ENCODE data around the gene DDI2.

DDI2 gene

DNA sequence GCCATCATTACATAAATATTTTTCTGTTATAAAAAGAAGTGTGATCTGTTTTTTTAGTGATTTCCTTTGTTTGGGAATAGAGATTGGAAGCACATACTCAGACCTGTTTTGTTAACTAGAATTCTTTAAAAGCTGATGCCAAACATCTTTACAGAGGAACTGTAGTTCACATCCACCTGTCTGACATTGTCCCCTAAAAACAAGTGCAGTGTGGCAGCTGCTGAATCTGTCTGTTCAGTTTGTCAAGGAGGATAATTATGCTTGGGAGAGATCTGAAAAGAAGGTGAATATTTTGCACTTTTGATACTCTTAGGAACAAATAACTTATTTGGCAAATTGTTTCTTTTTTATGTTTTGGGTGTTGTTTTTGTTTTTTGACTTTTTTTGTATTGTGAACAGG, 46.0 kb upstream of the DDI2 start:
- H3K9me3 ChIP-seq (ENCODE audit: control insufficient read depth, insufficient read depth, low read depth, low read length), result no peaks in the 10 kb centered on the region
- H3K27ac ChIP-seq (ENCODE audit: extremely low read depth, low read depth, low read length), result no peak overlapping the region
- ChIA-PET POLR2A (no interaction called here), CTCF (interaction anchor here (0.7 to 1.7 kb wide), 3 partner anchors 10 to 443 kb away, joined by 3 read pairs; no protein-coding TSS in a partner anchor)
- H3K4me1 ChIP-seq (ENCODE audit: control insufficient read depth, insufficient read depth, low read length), result no peaks in the 10 kb centered on the region
- no peak for TF ChIP-seq ZNF585B (tag by site-specific recombination; IDR thresholded peaks at IDR 0.05)
- peaks cover 16 to 46% of the 10 kb centered on the region in 2 experiments; a peak in 2 of 3 replicates for H3K36me3 ChIP-seq (ENCODE audit: control insufficient read depth in 2 of 2, insufficient read depth in 1 of 2, low read length in 2 of 2)
- H3K4me3 ChIP-seq (ENCODE audit: low read depth, low read length), result no peak overlapping the region

DNA sequence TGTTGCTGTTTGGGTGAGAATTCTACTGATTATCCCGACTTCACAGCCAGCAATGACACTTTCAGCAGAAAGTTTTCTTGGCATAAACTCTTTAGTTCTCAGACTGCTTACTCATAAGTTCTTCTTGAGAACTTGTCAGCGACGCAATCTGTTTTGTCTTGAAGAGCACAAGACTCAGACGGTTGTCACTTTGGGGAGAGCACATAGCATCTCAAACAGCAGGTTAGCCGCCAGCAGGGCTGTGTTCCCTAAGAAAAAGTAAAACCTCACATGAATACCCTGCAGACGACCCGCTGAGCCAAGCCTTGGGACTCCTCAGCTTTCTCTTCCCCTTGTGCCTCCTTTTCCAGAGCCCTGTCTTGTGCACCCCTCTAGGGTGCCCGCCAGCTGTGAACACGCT, 43.8 kb upstream of the DDI2 start:
- Histone ChIP-seq H3K27ac (ENCODE audit: extremely low read depth, low read depth, low read length) (no peak overlapping the region), H3K4me1 (ENCODE audit: control insufficient read depth, insufficient read depth, low read length) (no peaks in the 10 kb centered on the region), H3K9me3 (ENCODE audit: control insufficient read depth, insufficient read depth, low read depth, low read length) (no peaks in the 10 kb centered on the region), H3K4me3 (ENCODE audit: low read depth, low read length) (no peak overlapping the region), H3K36me3 (ENCODE audit: control insufficient read depth in 2 of 2, insufficient read depth in 1 of 2, low read length in 2 of 2) (peaks cover 11 to 24% of the 10 kb centered on the region in 2 experiments; a peak in 2 of 3 replicates)
- TF ChIP-seq HOXA7 (CRISPR knock-in tag; IDR thresholded peaks at IDR 0.05; ENCODE audit: borderline replicate concordance) (no peak), ZNF600 (tag by site-specific recombination; IDR thresholded peaks at IDR 0.05) (no peak)
- ChIA-PET CTCF (no interaction called here), POLR2A (no interaction called here)

DNA sequence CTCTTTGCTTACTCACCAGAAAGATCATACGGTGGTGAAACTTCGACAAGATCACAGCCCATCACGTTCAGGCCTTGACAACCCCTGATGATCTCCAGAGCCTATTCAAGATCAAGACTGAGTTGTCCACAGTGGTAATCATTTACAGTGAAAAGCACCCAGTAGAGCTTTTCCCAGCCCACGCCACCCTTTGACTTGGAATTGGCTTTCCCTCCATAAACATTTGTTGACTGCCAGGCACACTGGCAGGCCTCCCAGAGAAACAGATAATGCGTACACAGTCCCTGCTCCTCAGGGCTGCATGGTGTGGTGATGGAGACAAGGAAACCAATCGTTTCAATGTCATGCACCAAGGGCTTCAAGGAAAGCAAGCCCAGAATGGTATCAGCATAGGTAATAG, 42.5 kb upstream of the DDI2 start:
- H3K36me3 ChIP-seq (ENCODE audit: control insufficient read depth in 2 of 2, insufficient read depth in 1 of 2, low read length in 2 of 2), result peaks cover 7 to 12% of the 10 kb centered on the region in 2 experiments; a peak in 2 of 3 replicates
- ChIA-PET CTCF (no interaction called here), POLR2A (no interaction called here)
- TF ChIP-seq ZFP37 (tag by site-specific recombination; IDR thresholded peaks at IDR 0.05) (no peak), ZNF391 (tag by site-specific recombination; IDR thresholded peaks at IDR 0.05; ENCODE audit: borderline replicate concordance, low read depth) (no peak), ZNF112 (tag by site-specific recombination; IDR thresholded peaks at IDR 0.05) (no peak), ZNF626 (tag by site-specific recombination; IDR thresholded peaks at IDR 0.05) (no peak), ZBTB8A (tag by site-specific recombination; IDR thresholded peaks at IDR 0.05) (no peak), ZNF138 (tag by site-specific recombination; IDR thresholded peaks at IDR 0.05; ENCODE audit: borderline replicate concordance) (no peak), KLF10 (tag by site-specific recombination; IDR thresholded peaks at IDR 0.05) (no peak), ZNF571 (tag by site-specific recombination; IDR thresholded peaks at IDR 0.05) (no peak)
- TF ChIP-seq, protein P1, sequence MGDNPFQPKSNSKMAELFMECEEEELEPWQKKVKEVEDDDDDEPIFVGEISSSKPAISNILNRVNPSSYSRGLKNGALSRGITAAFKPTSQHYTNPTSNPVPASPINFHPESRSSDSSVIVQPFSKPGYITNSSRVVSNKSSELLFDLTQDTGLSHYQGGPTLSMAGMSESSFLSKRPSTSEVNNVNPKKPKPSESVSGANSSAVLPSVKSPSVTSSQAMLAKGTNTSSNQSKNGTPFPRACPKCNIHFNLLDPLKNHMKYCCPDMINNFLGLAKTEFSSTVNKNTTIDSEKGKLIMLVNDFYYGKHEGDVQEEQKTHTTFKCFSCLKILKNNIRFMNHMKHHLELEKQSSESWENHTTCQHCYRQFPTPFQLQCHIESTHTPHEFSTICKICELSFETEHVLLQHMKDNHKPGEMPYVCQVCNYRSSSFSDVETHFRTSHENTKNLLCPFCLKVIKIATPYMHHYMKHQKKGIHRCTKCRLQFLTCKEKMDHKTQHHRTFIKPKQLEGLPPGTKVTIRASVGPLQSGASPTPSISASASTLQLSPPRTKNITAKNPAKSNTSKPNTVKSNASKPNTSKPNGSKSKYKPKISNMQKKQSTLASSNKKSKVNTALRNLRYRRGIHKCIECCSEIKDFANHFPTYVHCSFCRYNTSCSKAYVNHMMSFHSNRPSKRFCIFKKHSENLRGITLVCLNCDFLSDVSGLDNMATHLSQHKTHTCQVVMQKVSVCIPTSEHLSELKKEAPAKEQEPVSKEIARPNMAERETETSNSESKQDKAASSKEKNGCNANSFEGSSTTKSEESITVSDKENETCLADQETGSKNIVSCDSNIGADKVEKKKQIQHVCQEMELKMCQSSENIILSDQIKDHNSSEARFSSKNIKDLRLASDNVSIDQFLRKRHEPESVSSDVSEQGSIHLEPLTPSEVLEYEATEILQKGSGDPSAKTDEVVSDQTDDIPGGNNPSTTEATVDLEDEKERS (tag by site-specific recombination; IDR thresholded peaks at IDR 0.05), result no peak
- TF ChIP-seq, protein P2, sequence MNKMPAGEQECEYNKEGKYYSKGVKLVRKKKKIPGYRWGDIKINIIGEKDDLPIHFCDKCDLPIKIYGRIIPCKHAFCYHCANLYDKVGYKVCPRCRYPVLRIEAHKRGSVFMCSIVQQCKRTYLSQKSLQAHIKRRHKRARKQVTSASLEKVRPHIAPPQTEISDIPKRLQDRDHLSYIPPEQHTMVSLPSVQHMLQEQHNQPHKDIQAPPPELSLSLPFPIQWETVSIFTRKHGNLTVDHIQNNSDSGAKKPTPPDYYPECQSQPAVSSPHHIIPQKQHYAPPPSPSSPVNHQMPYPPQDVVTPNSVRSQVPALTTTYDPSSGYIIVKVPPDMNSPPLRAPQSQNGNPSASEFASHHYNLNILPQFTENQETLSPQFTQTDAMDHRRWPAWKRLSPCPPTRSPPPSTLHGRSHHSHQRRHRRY (tag by site-specific recombination; IDR thresholded peaks at IDR 0.05), result no peak
- no peaks in the 10 kb centered on the region for H3K9me3 ChIP-seq (ENCODE audit: control insufficient read depth, insufficient read depth, low read depth, low read length)
- H3K4me3 ChIP-seq (ENCODE audit: low read depth, low read length), result no peak overlapping the region
- no peak overlapping the region for H3K27ac ChIP-seq (ENCODE audit: extremely low read depth, low read depth, low read length)
- no peaks in the 10 kb centered on the region for H3K4me1 ChIP-seq (ENCODE audit: control insufficient read depth, insufficient read depth, low read length)

DNA sequence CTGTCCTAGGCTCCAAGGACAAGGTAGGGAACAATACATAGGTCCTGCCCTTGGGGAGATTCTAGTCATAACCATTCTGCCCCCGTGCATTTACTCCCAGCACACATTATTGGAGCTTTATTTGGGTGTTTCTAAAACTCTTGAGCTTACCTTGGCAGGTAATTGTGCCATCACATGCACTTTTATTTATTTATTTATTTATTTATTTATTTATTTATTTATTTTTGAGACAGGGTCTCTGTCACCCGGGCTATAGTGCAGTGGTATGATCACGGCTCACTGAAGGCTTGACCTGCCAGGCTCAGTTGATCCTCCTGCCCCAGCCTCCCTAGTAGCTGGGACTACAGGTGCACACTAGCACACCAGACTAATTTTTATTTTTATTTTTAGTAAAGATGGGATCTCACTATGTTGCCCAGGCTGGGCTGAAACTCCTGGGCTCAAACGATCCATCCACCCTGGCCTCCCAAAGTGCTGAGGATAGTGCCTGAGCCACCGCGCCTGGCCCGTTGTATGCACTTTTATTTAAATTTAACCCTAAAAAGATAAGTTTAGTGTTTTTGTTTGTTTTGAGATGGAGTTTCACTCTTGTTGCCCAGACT, 41.6 kb upstream of the DDI2 start:
- Histone ChIP-seq H3K36me3 (ENCODE audit: control insufficient read depth in 2 of 2, insufficient read depth in 1 of 2, low read length in 2 of 2) (peaks cover 3 to 8% of the 10 kb centered on the region in 2 experiments; a peak in 2 of 3 replicates), H3K4me3 (ENCODE audit: low read depth, low read length) (no peak overlapping the region), H3K9me3 (ENCODE audit: control insufficient read depth, insufficient read depth, low read depth, low read length) (no peaks in the 10 kb centered on the region), H3K27ac (ENCODE audit: extremely low read depth, low read depth, low read length) (no peak overlapping the region), H3K4me1 (ENCODE audit: control insufficient read depth, insufficient read depth, low read length) (no peaks in the 10 kb centered on the region)
- ChIA-PET POLR2A (no interaction called here), CTCF (no interaction called here)
- TF ChIP-seq ZNF791 (tag by site-specific recombination; IDR thresholded peaks at IDR 0.05), result peak; percentile 68
- TF ChIP-seq, protein P3, sequence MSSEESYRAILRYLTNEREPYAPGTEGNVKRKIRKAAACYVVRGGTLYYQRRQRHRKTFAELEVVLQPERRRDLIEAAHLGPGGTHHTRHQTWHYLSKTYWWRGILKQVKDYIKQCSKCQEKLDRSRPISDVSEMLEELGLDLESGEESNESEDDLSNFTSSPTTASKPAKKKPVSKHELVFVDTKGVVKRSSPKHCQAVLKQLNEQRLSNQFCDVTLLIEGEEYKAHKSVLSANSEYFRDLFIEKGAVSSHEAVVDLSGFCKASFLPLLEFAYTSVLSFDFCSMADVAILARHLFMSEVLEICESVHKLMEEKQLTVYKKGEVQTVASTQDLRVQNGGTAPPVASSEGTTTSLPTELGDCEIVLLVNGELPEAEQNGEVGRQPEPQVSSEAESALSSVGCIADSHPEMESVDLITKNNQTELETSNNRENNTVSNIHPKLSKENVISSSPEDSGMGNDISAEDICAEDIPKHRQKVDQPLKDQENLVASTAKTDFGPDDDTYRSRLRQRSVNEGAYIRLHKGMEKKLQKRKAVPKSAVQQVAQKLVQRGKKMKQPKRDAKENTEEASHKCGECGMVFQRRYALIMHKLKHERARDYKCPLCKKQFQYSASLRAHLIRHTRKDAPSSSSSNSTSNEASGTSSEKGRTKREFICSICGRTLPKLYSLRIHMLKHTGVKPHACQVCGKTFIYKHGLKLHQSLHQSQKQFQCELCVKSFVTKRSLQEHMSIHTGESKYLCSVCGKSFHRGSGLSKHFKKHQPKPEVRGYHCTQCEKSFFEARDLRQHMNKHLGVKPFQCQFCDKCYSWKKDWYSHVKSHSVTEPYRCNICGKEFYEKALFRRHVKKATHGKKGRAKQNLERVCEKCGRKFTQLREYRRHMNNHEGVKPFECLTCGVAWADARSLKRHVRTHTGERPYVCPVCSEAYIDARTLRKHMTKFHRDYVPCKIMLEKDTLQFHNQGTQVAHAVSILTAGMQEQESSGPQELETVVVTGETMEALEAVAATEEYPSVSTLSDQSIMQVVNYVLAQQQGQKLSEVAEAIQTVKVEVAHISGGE (tag by site-specific recombination; conservative IDR thresholded peaks at IDR 0.05; ENCODE audit: low read depth), result peak; percentile 81
- no peak for TF ChIP-seq ZNF146 (tag by site-specific recombination; IDR thresholded peaks at IDR 0.05)
- TF ChIP-seq SP2 (tag by site-specific recombination; IDR thresholded peaks at IDR 0.05), result no peak
- no peak for TF ChIP-seq ZNF707 (tag by site-specific recombination; IDR thresholded peaks at IDR 0.05)
- TF ChIP-seq ZNF426 (tag by site-specific recombination; IDR thresholded peaks at IDR 0.05), result peak; percentile 94
- no peak for TF ChIP-seq HOXA7 (CRISPR knock-in tag; IDR thresholded peaks at IDR 0.05; ENCODE audit: borderline replicate concordance)
- no peak for TF ChIP-seq ZNF157 (tag by site-specific recombination; IDR thresholded peaks at IDR 0.05)
- no peak for TF ChIP-seq ZNF302 (tag by site-specific recombination; IDR thresholded peaks at IDR 0.05; ENCODE audit: low read depth)
- TF ChIP-seq ZXDB (tag by site-specific recombination; IDR thresholded peaks at IDR 0.05), result peak; percentile 68
